ENCODE measurements around the gene MED4. TPM values are rescaled to one million over a fixed set of nuclear protein-coding genes. Genes with fewer than 3 reads are reported as not detected.
"Not testable (repeated sequence)": the region's sequence is repeated elsewhere in the genome, so short reads cannot be mapped to it uniquely, and the experiment has no call there.

MED4 gene
- polyA plus RNA-seq, 3 donors: 73.2 to 82.5 (median 81.6) TPM

DNA sequence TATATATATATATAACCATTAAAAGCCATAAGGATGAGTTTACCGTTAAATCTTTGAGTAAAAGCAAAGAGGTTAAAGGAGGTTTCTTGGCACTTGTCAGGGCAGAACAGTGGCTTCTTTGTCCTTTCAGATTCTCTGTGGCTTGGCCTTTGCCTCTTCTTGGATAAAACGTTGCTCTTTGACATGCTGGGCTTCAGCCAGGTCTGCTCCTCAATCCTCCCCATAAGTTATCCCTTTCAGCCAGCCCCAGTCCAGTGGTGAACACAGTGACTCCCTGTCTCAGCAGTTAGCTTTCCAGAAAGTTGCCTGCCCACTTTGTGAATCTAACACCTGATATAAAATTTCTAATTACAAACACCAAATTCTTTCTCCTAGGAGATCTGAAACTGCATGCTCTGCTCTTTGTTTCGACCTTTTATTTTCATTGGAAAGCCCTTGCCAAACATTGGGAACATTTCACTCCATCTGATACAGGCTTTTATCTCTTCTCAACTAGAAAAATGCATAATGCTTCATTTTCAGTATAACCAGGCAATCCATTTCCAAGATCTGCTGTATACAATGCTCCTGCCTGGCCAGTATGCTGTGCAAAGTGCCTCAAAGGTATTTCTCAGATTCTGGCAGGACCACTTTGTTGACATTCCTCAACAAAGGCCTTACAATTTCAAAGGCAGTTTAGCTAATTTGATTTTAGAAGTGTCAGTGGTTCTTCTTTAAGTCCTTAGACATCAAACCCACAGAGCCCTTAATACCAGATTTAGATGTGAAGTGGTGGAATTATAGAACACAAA lies 16.2 kb upstream of the MED4 start:
- DNase-seq: no peak

DNA sequence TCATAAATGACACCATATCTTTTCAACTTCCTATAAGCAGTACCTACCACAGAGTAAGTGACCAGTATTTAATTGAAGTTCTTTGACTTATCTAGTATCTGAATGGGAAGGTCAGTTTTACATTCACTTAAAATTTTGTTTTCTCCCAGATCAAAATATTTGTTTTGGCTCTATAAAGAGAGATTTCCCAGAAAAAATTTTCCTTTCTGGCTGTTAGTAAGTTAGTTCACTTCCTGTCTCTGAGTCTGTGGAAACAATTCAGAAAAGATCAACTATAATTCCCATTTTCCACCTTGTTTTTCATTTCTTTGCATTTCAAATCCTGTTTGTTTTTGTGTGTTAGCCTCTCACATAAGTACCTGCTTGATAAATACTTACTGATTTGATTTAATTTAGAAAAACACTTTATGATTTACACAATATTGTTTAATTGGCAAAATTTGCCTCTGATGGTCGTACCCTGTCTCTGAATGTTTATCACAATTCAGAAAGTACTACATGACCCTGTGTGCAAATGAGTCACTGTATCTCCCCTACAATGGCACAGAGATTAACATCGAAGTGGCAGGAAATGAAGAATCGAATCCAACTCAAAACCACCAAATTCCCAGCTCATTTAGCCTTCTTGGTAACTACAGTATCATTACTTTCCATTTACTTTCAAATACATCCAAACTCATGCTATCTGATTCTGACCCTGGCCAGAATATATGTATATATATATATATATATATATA lies 15.4 kb upstream of the MED4 start:
- DNase-seq: no peak

DNA sequence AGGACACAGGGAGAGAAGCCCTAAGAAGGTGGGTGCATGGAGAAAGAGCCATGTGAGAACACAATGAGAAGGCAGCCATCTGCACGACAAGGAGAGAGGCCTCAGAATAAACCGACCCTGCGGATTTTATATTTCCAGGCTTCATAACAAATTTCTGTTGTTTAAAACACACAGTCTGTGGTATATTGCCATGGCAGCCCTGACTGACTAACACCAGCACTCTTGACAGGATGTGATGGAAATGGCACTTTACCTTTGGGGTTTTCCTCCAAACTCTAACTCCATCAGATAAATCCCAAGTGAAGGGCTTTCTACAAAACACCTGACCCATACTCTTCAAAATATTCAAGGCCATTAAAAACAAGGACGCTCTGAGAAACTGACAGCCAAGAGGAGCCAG lies 13.2 kb upstream of the MED4 start:
- DNase-seq: no peak

- DNase-seq: no peak
Observed at GRCh38 chr13:48097793-48098192, 2.9 kb upstream of the MED4 start.

- DNase-seq: peak; percentile 41
Observed at GRCh38 chr13:48096670-48097069, 1.8 kb upstream of the MED4 start.

DNA sequence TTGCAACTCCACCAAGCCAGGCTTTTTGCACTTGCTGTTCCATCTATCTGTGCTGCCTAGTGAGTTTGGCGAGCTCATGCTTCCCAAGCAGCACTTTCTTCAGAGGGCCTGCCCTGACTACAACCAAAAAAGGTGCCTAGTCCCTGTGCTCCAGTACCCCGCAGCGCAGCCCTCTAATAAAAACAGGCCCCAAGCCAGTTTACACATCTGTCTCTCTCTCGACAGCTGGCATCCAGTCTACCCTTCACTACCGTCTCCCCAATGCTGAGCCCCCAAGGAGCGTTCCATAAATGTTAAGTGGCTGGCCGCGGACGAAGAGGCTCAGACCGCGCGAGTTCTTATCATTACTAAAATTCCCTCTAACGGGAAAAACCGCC lies 512 bp downstream of the MED4 start:
- DNase-seq: no peak

GRCh38 chr13:48093588-48093987 lies 1.3 kb downstream of the MED4 start:
- DNase-seq: no peak

DNA sequence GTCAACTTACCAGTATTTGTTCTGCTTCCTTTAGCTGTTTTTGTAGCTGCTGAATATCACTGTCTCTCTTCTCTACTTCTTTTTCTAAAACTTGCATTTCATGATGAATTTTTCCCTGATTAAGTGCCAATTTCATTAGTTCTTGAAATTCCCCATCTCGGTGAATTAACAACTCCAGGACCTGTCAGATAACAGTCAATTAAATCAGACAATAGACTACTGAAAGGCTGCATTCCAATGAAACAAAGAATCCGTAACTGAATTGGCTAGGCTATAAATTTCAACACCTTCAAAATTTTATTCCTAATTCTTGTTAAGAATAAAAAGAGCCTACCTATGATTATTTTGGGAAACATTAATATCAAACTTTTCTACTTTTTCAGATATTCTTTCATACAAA lies 8.6 kb downstream of the MED4 start:
- DNase-seq: no peak

DNA sequence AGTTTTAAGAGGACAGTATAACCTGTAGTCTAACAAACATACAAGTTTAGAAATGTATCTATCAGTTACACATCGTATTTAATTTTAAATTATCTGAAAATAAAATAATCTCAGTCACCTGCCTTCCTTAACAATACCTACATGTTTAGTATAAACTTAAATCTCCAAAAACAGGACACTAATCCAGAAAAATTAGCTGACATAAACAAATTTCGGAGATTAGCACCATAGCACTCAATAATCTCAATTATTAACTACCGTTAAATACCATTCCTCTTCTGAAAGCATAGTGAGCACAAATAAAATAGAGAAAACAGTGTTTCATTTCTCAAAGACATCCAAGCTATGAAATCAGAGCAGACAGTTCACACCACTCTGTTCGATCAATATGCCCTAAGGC lies 13.2 kb downstream of the MED4 start:
- DNase-seq: no peak

- DNase-seq: no peak
Observed at GRCh38 chr13:48078251-48078656, 16.6 kb downstream of the MED4 start.

GRCh38 chr13:48074006-48074405 lies 20.9 kb downstream of the MED4 start:
- DNase-seq: no peak

DNA sequence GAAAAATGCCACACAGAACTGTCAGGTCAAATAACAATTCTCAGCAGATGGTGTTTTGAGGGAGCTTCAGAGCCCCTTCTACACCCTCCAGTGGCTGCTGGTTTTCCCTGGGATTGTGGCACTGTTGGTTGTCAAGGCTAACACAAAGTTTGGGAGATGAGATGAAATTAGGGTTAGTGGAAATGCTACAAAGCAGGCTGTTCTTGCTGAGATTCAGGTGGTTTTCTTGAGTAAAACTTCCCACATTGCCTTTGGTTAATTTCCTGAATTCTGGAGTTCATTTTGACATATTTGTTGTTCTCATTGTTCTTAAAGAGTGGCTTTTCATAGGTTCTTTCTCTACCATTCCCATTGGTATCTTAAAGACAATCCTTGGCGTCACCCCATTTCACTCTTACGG lies 22.1 kb downstream of the MED4 start:
- no peak for DNase-seq

- no peak for DNase-seq
Observed at GRCh38 chr13:48072304-48072703, 22.6 kb downstream of the MED4 start.

DNA sequence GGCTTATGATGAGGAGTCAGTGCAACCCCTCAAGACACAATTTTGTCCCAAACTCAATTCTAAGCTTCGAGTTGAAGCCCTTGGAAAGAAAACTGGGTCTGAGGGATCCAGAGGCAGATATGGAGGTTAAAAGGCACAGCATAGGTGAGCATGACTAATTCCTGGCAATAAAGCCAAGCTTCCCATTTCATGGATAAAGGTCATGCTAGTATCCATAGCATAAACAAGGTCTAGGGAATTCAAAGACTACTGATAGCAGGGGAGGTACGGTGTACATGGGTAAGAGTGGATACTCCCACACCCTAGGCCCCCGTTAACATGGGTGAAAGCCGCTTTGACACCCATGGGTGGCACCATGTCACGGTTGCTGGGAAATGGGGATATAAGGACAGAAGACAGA lies 24.0 kb downstream of the MED4 start:
- DNase-seq: no peak

GRCh38 chr13:48069573-48069972 lies 25.3 kb downstream of the MED4 start:
- peak; percentile 5 for DNase-seq

DNA sequence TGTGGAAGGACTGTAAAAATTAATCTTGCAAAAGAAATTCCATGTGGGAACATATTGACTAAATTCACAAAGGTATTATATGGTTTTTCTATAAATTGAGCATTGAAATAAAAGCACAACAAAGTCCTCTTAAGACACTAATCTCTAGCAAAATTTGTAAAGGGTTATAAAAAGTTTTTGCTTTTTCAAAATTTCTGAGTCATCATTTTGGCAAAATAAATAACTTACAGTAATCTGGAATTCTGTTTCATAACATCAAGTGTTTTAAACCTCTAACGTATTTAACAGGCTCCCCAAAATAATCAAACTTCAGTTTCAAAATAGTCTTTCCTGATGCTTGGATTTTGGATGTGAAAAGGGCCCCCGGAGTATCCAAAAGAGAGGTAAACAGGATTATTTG lies 26.0 kb downstream of the MED4 start:
- no peak for DNase-seq

- DNase-seq: no peak
Observed at GRCh38 chr13:48068036-48068435, 26.9 kb downstream of the MED4 start.

DNA sequence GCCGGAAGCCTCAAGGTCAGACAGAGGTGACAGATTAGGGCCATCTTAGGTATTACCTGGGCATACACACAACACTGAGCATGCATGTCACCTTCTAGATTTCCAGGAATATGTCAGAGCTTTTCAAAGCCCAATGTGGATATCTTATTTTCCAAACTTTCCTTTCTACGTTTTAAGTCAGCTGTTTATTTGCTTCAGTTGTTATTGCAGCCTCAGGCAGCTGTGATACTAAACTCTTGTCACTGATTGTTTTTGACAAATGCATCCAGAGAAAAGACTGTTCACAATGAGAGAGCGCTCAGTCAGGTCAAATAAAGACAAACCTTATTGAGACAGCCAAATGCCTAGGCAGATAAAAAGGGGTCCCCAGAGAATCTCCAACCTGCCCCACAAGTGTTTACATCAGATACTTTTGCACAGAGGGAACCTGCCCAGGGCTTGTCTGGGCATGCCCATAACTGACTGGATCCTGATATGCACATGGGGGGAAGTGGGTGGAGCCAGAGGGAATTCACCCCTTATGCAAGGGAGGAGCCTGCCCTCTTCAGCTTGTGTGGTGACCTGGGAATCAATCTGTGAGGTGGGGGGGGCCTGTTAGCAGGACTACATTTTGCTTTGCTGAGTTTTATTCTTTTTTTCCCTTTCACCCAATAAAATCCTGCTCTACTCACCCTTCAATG lies 28.5 kb downstream of the MED4 start:
- DNase-seq: no peak

GRCh38 chr13:48059951-48060350 lies 35.0 kb downstream of the MED4 start:
- DNase-seq: not testable (repeated sequence)

DNA sequence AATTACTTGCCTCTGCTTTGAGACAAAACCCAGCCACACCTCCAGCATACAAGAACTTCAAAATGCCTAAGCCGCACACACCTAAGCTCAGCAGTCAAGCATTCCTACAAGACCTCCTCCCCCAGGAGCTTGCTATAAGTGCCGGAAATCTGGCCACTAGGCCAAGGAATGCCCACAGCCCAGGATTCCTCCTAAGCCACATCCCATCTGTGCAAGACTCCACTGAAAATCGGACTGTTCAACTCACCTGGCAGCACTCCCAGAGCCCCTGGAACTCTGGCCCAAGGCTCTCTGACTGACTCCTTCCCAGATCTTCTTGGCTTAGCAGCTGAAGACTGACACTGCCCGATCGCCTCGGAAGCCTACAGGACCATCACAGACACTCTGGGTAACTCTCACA lies 36.4 kb downstream of the MED4 start:
- DNase-seq: not testable (repeated sequence)

- no peak for DNase-seq
Observed at GRCh38 chr13:48055712-48056111, 39.2 kb downstream of the MED4 start.

- no peak for DNase-seq
Observed at GRCh38 chr13:48054601-48055000, 40.3 kb downstream of the MED4 start.

DNA sequence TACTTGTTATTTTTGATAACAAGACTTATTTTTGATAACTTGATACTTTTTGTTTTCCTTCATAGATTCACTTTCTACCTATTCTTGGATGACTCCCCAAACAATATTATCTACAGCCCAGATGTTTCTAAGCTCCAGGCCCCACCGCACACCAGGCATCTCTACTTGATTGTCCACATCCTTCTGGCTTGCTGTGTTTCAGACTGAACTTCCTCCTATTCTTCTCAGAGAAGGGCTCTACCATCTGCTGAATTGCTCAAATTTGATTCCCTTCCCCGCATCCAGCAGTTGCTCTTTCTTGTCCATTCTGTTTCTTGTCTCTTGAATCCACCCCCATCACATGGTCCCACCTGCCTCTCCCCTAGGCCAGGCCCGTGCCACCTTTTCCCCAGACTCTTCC lies 44.4 kb downstream of the MED4 start:
- DNase-seq: no peak
